ENCODE results near the gene UGT2B17.

The UGT2B17 gene

GRCh38 chr4:68599150-68599549, 23.0 kb upstream of the UGT2B17 start:
- DNase-seq = no peak
- in situ Hi-C loops (cut with HindIII; ENCODE audit: low pct_ligation_motif_present, low sequenced_read_pairs) = no loop called here
- H3K36me3 ChIP-seq (replicated peaks) = no peaks in the 10 kb centered on the region
- H3K27ac ChIP-seq = no peak overlapping the region
- no peaks in the 10 kb centered on the region for H3K27me3 ChIP-seq (replicated peaks)
- no peak overlapping the region for H3K4me3 ChIP-seq (ENCODE audit: low read depth, low read length)
- TF ChIP-seq, protein P1, sequence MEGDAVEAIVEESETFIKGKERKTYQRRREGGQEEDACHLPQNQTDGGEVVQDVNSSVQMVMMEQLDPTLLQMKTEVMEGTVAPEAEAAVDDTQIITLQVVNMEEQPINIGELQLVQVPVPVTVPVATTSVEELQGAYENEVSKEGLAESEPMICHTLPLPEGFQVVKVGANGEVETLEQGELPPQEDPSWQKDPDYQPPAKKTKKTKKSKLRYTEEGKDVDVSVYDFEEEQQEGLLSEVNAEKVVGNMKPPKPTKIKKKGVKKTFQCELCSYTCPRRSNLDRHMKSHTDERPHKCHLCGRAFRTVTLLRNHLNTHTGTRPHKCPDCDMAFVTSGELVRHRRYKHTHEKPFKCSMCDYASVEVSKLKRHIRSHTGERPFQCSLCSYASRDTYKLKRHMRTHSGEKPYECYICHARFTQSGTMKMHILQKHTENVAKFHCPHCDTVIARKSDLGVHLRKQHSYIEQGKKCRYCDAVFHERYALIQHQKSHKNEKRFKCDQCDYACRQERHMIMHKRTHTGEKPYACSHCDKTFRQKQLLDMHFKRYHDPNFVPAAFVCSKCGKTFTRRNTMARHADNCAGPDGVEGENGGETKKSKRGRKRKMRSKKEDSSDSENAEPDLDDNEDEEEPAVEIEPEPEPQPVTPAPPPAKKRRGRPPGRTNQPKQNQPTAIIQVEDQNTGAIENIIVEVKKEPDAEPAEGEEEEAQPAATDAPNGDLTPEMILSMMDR (IDR thresholded peaks at IDR 0.05; ENCODE audit: low read depth, low read length, missing control alignments) = no peak

GRCh38 chr4:68597482-68597881, 21.4 kb upstream of the UGT2B17 start:
- no peaks in the 10 kb centered on the region for H3K27me3 ChIP-seq (replicated peaks)
- no peak overlapping the region for H3K27ac ChIP-seq
- H3K36me3 ChIP-seq (replicated peaks) = no peaks in the 10 kb centered on the region
- DNase-seq = no peak
- no peak overlapping the region for H3K4me3 ChIP-seq (ENCODE audit: low read depth, low read length)
- TF ChIP-seq, protein P1 (IDR thresholded peaks at IDR 0.05; ENCODE audit: low read depth, low read length, missing control alignments) = no peak
- in situ Hi-C loops (cut with HindIII; ENCODE audit: low pct_ligation_motif_present, low sequenced_read_pairs) = no loop called here

GRCh38 chr4:68594678-68595077, 18.6 kb upstream of the UGT2B17 start:
- in situ Hi-C loops (cut with HindIII; ENCODE audit: low pct_ligation_motif_present, low sequenced_read_pairs) = no loop called here
- TF ChIP-seq, protein P1 (IDR thresholded peaks at IDR 0.05; ENCODE audit: low read depth, low read length, missing control alignments) = no peak
- Histone ChIP-seq H3K36me3 (replicated peaks) (no peaks in the 10 kb centered on the region), H3K4me3 (ENCODE audit: low read depth, low read length) (no peak overlapping the region), H3K27ac (no peak overlapping the region), H3K27me3 (replicated peaks) (no peaks in the 10 kb centered on the region)
- no peak for DNase-seq

DNA sequence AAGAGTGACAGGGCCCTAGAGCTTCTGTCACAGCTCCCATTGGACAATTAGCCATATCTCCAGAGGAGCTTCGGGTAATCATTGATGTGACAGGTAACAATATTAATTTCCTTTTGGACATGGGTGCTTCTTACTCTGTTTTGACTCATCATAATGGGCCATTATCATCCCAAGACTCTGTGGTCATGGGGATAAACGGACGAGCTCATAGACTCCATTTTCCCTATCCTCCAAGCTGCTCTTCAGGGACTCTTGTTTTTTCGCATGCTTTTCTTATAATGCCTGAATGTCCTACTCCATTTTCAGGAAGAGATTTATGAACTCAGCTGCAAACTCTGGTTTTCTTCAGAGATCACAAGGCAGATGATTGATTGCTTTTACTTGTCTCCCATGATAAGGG, 17.0 kb upstream of the UGT2B17 start:
- no peaks in the 10 kb centered on the region for H3K36me3 ChIP-seq (replicated peaks)
- H3K27ac ChIP-seq = no peak overlapping the region
- in situ Hi-C loops (cut with HindIII; ENCODE audit: low pct_ligation_motif_present, low sequenced_read_pairs) = no loop called here
- TF ChIP-seq, protein P1 (IDR thresholded peaks at IDR 0.05; ENCODE audit: low read depth, low read length, missing control alignments) = no peak
- no peak for DNase-seq
- H3K27me3 ChIP-seq (replicated peaks) = no peaks in the 10 kb centered on the region
- H3K4me3 ChIP-seq (ENCODE audit: low read depth, low read length) = no peak overlapping the region

GRCh38 chr4:68592673-68593072, 16.6 kb upstream of the UGT2B17 start:
- in situ Hi-C loops (cut with HindIII; ENCODE audit: low pct_ligation_motif_present, low sequenced_read_pairs) = no loop called here
- Histone ChIP-seq H3K27me3 (replicated peaks) (no peaks in the 10 kb centered on the region), H3K4me3 (ENCODE audit: low read depth, low read length) (no peak overlapping the region), H3K27ac (no peak overlapping the region), H3K36me3 (replicated peaks) (no peaks in the 10 kb centered on the region)
- DNase-seq = no peak
- TF ChIP-seq, protein P1 (IDR thresholded peaks at IDR 0.05; ENCODE audit: low read depth, low read length, missing control alignments) = no peak

DNA sequence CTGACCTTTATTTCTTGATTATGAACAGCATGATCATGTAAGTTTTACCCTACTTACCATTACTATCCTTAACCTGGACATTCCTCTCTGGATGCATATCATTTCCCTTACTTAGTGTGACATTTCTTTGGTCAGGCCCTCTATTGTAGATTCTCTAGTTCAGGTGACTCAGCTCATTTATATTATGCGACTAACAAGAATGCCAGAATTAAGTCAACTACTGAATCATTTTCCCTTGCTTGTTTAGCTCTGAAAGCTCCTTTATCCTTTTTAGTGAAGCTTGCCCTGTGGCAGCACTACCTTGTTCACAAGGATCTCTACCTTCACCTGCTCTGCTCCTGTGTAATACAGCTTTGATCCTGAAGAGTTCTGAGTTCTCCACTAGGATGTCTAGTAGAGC, 15.1 kb upstream of the UGT2B17 start:
- Histone ChIP-seq H3K27me3 (replicated peaks) (no peaks in the 10 kb centered on the region), H3K36me3 (replicated peaks) (no peaks in the 10 kb centered on the region), H3K27ac (no peak overlapping the region), H3K4me3 (ENCODE audit: low read depth, low read length) (no peak overlapping the region)
- TF ChIP-seq, protein P1 (IDR thresholded peaks at IDR 0.05; ENCODE audit: low read depth, low read length, missing control alignments) = no peak
- DNase-seq = no peak
- in situ Hi-C loops (cut with HindIII; ENCODE audit: low pct_ligation_motif_present, low sequenced_read_pairs) = no loop called here

Data from brain microvascular endothelial cell (primary cell).